ENCODE data around the gene SPDYE16. TPM values are rescaled to one million over a fixed set of nuclear protein-coding genes. Genes with fewer than 3 reads are reported as not detected.
"Not testable (repeated sequence)": the region's sequence is repeated elsewhere in the genome, so short reads cannot be mapped to it uniquely, and the experiment has no call there.

The SPDYE16 gene
- total RNA-seq, 2 experiments from 2014 or later = 0.18 to 0.25 TPM

DNA sequence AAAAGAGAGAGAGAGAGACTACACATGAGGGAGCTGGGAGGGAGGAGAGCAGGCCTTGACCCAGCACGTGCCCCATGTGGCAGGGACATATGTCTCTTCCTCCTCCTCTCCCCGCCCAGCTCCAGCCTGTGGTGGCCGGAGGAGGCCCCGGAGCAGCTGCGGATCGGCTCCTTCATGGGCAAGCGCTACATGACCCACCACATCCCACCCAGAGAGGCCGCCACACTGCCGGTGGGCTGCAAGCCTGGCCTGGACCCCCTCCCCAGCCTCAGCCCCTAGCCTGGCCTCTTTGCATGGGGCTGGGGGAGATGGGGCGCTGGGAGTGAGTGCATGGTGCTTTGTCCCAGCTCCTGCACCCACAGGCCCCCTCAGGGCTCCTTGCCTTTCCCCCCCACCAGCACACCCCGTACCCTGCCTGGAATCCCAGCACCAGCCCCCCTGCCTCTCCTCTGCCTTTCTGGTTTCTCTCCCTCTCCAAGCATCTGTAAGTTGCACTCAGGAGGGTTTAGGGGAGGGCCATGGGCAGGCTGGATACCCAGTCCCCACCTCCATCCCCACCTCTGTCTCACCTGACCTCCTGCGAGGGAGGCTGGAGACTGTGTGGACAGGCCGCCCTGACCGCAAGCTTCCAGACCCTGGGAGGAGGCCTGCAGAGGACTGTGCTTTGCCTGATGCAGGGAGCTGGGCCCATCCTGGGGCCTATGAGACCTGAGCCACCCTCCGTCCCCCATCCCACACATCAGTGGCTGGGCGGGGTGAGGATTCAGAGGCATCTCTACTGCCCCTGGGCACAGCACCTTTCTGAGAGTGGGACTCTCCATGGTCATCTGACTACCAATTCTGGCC lies 27.9 kb downstream of the SPDYE16 start:
- no peak overlapping the region for H3K27ac Mint-ChIP-seq
- no peaks in the 10 kb centered on the region for H3K9me3 Mint-ChIP-seq
- ChIA-PET CTCF (no interaction called here), POLR2A (no interaction called here)
- DNase-seq = no peak
- no peaks in the 10 kb centered on the region for H3K4me1 Mint-ChIP-seq
- H3K27me3 Mint-ChIP-seq = no peaks in the 10 kb centered on the region
- H3K36me3 Mint-ChIP-seq (ENCODE audit: low read depth) = no peaks in the 10 kb centered on the region
- no peak overlapping the region for H3K4me3 Mint-ChIP-seq

DNA sequence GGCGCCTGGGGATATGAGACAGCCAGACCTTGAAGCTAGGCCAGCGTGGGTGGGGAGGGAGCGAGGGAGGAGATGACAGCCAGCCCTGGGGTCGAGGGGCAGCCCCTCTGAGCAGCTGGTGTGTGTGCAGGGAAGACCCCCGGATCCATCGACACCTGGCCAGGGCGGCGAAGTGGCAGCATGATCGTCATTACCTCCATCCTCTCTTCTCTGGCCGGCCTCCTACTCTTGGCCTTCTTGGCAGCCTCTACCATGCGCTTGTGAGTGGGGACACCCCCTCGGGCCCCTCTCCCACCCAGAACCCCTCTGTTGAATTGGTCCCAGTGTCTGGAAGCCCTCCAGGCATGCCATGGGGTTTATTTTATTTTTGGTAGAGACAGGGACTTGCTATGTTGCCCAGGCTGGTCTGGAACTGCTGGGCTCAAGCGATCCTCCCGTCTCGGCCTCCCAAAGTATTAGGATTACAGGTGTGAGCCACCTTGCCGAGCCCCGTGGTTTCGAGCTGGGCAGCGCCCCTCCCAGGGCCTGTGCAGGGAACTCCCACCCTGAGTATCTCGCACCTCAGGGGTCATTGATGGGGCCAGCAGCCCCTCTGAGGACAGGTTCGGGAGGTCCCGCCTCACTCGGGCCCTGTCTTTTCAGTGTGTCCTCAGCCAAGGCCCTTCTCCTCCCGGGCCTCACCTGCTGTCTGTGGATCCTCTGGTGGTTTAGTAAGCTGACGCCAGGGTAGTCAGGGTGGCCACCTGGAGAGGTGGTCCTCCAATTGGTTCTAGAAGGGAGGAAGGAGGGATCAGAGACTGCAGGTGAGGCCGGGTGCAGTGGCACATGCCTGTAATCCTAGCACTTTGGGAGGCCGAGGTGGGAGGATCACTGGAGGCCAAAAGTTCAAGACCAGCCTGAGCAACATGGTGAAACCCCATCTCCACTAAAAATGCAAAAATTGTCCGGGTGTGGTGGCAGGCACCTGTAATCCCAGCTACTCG lies 29.0 kb downstream of the SPDYE16 start:
- no peak overlapping the region for H3K4me3 Mint-ChIP-seq
- H3K9me3 Mint-ChIP-seq = no peaks in the 10 kb centered on the region
- POLR2A ChIA-PET = no interaction called here
- H3K27me3 Mint-ChIP-seq = no peaks in the 10 kb centered on the region
- H3K27ac Mint-ChIP-seq = no peak overlapping the region
- no peak for DNase-seq
- peaks cover 2% of the 10 kb centered on the region for H3K4me1 Mint-ChIP-seq
- H3K36me3 Mint-ChIP-seq (ENCODE audit: low read depth) = no peaks in the 10 kb centered on the region
- CTCF ChIA-PET = no interaction called here

DNA sequence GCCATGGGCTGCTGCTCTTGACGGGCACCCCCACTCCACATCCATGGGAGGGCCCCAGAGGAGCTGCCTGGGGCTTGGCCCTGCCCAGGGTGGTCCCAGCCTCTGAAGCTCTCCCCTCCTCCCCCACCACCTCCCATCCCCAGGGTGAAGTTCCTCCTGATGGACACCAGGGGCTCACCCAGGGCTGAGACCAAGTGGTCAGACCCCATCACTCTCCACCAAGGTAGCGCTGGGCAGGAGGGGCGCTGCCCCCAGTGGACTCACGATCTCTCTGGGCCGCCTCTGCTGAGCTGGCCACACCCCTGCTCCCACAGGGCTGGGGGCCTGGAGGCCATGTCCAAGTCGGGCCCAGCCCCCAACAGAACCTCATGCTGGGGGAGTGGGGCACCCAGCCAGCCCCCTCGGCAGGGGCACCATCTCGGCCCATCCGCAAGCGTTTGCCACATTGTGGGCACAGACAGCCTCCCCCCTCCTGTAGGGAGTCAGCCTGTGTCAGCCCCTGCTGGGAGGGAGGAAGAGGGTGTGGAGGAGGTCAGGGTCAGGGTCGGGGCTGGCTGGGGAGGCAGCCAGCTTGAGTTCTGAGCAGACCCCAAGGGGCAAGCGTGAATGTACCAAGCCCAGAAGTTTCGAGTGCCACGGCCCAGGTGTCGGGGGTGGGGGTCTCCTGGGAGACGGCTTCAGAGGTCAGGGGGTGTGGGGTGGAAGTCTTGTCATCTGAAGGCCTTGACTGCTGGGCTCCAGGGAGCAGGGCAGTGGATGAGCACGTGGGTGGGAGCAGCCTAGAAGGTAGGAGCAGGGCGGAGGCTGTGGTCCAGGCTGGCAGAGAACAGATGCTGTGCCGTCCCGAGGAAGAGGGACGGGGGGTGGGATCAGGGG lies 29.9 kb downstream of the SPDYE16 start:
- Mint-ChIP-seq H3K27me3 (no peaks in the 10 kb centered on the region), H3K4me3 (no peak overlapping the region), H3K36me3 (ENCODE audit: low read depth) (no peaks in the 10 kb centered on the region), H3K9me3 (no peaks in the 10 kb centered on the region), H3K4me1 (peaks cover 2% of the 10 kb centered on the region), H3K27ac (no peak overlapping the region)
- DNase-seq = no peak
- CTCF ChIA-PET = no interaction called here
- POLR2A ChIA-PET = no interaction called here

DNA sequence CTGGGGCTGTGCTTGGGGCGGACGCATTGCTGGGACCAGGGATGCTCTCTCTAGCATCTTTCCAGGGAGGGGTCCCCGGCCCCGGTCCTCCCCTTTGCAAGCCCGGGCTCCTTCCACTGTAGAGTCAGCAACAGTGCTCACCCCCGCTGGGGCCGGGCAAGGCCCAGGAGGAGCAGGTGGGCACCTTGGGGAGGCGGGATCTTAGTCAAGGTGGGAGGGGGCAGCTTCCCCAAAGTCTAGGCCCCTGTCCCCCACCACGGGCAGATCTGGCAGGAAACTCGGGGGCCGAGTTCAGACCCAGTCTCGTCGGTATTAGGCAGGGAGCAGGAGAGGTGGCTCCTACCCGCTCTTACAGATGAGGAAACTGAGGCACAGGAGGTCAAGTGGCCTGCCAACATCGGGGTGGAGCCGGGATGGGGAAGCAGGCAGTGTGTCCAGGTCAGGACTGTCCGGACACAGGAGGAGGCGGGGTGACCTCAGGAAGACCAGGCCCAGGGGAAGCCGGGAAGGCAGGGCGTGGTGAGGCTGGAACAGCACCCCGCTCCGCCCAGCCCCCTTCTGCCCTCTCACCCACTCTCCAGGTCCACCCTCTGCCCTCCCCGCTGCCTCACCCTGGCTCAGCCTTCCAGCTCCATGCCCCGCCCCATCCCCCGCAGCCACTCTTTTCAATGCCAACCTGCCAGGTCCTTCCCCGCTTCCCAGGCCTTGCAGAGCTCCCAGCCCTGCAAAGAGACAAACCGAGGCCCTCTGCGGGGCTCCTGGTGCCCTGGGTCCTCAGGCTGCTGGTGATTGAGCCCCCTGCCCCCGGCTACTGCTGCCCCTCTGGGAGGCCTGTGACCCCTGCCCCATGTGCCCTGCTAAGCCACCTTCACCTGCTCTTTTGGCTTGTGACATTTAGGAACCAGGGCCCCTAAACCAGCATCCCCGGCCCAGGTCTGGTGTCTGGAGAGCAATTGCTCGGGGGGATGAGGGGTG lies 30.9 kb downstream of the SPDYE16 start:
- H3K36me3 Mint-ChIP-seq (ENCODE audit: low read depth); H3K4me3 Mint-ChIP-seq; CTCF ChIA-PET; H3K9me3 Mint-ChIP-seq; H3K4me1 Mint-ChIP-seq; POLR2A ChIA-PET; H3K27me3 Mint-ChIP-seq; H3K27ac Mint-ChIP-seq; DNase-seq: not testable (repeated sequence)

DNA sequence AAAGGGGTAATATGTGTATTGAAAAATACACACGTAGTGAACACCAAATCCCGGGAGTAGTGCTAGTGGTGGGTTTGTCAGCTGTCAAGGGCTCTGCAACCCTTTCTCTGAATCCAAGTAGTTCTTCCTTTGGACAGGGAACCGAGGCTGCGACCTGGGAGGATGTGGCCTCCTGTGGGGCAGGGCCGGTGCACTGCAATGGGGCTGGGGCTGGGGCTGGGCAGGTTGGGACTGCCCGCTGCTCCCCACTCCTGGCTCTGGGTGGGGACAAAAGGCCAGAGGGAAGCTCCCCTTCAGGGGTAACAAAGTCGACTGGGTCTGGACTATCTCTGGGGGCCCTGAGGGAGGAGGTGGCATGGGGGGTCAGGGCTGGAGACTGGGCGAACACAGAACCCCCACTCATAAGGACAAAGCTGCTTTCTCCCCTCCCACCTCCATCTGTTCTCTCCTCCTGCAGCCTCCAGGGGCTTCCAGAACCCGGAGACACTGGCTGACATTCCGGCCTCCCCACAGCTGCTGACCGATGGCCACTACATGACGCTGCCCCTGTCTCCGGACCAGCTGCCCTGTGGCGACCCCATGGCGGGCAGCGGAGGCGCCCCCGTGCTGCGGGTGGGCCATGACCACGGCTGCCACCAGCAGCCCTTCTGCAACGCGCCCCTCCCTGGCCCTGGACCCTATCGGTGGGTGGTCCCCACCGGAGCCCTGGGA lies 31.7 kb downstream of the SPDYE16 start:
- H3K27me3 Mint-ChIP-seq; H3K27ac Mint-ChIP-seq; POLR2A ChIA-PET; H3K9me3 Mint-ChIP-seq; H3K36me3 Mint-ChIP-seq (ENCODE audit: low read depth); H3K4me1 Mint-ChIP-seq; DNase-seq; H3K4me3 Mint-ChIP-seq; CTCF ChIA-PET: not testable (repeated sequence)

DNA sequence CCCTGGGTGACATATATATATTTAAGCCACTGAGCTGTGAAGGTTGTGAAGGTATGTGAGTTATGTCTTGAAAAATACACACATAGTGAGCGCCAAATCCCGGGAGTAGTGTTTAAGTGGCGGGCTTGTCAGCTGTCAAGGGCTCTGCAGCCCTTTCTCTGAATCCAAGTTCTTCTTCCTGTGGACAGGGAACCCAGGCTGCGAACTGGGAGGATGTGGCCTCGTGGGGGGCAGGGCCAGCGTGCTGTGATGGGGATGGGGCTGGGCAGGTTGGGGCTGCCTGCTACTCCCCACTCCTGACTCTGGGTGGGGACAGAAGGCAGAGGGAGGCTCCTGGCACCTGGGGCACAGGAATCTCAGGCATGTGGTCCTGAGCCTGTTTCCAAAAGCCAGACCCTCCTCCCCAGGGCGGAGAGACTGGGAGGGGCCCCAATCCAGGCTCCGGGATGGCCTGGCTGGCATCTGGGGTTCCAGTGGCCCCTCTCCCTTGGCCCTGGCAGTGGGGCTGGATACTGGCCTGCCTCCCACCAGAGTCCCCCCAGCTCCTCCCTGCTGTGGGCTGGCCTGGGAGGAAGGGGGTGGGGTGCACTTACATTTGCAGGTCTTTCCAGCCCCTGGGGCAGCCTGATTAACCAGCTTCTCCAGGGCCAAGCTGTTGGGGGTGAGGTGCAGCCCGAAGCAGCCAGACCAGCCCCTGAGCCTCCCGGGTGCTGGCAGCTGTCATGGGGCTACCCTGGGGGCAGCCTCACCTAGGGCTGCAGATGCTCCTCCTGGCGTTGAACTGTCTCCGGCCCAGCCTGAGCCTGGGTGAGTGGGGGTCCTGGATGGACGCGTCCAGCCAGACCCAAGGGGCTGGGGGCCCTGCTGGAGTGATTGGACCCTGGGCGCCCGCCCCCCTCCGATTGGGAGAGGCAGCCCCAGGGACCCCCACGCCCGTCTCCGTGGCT lies 32.9 kb downstream of the SPDYE16 start, which contains the start of gene UPK3B:
TSS of gene UPK3B (plus strand) at position 622 of the 947 bp plus-strand sequence. CDS start at position 723, 101 bp downstream.
- H3K27me3 Mint-ChIP-seq = no peaks in the 10 kb centered on the region
- peaks cover 2% of the 10 kb centered on the region for H3K4me1 Mint-ChIP-seq
- no peak within 1 kb of the TSS for H3K4me3 Mint-ChIP-seq
- no peak within 1 kb of the TSS for H3K27ac Mint-ChIP-seq
- CTCF ChIA-PET = no interaction called here
- POLR2A ChIA-PET = no interaction called here
- H3K9me3 Mint-ChIP-seq = no peaks in the 10 kb centered on the region
- H3K36me3 Mint-ChIP-seq (ENCODE audit: low read depth) = no peaks in the 10 kb centered on the region
- no peak for DNase-seq

DNA sequence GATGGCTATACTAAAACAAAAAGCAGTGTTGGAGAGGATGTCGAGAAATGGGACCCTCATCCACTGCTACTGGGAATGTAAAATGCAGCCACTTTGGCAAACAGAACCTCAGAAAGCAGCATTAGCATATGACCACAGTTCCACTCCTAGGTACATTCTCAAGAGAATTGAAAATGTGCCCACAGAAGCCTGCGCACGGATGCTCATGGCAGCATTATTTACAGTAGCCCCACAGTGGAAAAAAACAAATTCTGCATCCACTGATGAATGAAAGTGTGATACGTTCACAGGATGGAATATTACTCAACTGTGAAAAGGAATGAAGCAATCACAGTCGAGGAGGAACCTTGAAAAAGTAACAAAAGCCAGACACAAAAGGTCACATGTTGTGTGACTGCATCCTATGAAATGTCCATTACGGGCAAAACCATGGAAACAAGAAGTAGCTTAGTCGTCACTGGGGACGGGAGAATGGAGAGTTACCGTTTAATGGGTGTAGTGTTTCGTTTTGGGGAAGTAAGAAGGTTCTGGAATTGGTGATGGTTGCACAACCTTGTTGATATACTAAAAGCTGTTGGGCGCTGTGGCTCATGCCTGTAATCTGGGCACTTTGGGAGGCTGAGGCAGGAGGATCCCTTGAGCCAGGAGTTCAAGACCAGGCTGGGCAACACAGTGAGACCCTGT lies 35.2 kb downstream of the SPDYE16 start:
- H3K27me3 Mint-ChIP-seq = no peaks in the 10 kb centered on the region
- no peak for DNase-seq
- no peaks in the 10 kb centered on the region for H3K9me3 Mint-ChIP-seq
- ChIA-PET CTCF (no interaction called here), POLR2A (no interaction called here)
- peaks cover 2% of the 10 kb centered on the region for H3K4me1 Mint-ChIP-seq
- no peak overlapping the region for H3K4me3 Mint-ChIP-seq
- H3K36me3 Mint-ChIP-seq (ENCODE audit: low read depth) = peaks cover 3% of the 10 kb centered on the region
- no peak overlapping the region for H3K27ac Mint-ChIP-seq

DNA sequence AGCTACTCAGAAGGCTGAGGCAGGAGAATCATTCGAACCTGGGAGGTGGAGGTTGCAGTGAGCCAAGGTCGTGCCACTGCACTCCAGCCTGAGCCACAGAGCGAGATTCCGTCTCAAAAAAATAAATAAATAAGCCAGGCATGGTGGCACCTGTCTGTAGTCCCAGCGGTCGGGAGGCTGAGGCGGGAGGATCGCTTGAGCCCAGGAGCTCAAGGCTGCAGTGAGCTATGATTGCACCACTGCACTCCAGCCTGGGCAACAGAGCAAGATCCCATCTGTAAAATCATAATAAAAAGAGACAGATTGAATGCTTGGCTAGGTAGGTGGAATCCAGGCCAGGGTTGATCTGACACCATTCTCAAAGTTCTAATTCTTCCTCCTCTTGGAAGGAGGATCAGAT lies 36.5 kb downstream of the SPDYE16 start:
- H3K36me3 Mint-ChIP-seq (ENCODE audit: low read depth); POLR2A ChIA-PET; H3K9me3 Mint-ChIP-seq; DNase-seq; H3K4me1 Mint-ChIP-seq; H3K4me3 Mint-ChIP-seq; H3K27me3 Mint-ChIP-seq; CTCF ChIA-PET: not testable (repeated sequence)
- peak overlapping the region; percentile 19 for H3K27ac Mint-ChIP-seq

DNA sequence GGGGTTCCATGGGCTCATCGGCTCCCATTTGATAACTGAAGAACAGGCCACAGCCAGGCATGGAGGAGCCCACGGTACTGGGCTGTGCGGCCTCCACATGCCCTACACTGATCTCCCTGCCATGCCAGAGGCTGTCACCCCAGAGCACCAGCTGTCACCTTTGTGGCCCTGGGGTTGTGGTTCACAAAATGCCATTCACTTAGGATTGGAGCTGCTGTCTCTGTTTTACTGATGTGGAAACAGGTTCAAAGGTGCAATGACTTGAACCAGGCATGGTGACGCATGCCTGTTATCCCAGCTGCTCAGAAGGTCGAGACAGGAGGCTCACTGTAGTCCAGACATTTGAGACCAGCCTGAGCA lies 37.0 kb downstream of the SPDYE16 start:
- Mint-ChIP-seq H3K27me3 (no peaks in the 10 kb centered on the region), H3K4me1 (peaks cover 2% of the 10 kb centered on the region), H3K4me3 (no peak overlapping the region), H3K9me3 (no peaks in the 10 kb centered on the region), H3K36me3 (ENCODE audit: low read depth) (peaks cover 9% of the 10 kb centered on the region), H3K27ac (no peak overlapping the region)
- no peak for DNase-seq
- CTCF ChIA-PET = no interaction called here
- POLR2A ChIA-PET = no interaction called here

DNA sequence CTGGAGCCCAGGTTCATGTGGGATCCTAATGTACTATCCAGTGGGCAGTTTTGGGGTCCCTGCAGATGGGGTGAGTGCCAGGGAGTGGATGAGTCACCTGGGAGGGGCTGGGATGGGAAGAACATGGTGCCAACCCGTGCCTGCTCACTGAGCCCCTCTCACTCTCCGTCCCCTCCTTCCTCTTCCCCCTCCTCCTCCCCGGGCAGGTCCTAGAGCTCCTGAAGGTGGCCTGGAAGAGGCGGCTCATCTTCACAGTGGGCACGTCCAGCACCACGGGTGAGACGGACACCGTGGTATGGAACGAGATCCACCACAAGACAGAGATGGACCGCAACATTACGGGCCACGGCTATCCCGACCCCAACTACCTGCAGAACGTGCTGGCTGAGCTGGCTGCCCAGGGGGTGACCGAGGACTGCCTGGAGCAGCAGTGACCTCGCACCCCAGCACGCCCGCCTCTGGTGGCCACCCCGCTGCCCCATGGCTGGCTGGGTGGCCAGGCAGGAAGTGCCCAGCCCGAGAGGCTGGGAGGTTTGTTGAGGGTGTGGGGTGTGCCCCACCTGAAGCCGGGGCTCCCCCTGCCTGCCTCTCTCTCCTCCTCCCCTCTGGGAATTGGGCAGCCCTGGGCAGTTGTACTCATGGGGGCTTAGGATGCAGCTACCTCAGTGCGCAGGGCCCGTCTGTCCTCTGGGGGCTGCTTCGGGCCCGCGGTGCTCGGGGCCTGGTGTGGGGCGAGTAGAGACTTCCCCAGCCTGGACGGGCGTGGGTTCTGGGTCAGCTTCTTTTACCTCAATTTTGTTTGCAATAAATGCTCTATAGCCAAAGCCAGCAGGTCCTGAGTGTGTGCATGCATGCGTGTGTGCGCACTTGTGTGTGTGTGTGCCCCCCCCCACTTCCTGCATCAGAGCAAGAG lies 37.7 kb downstream of the SPDYE16 start:
- POLR2A ChIA-PET = no interaction called here
- H3K36me3 Mint-ChIP-seq (ENCODE audit: low read depth) = peaks cover 9% of the 10 kb centered on the region
- no peak overlapping the region for H3K4me3 Mint-ChIP-seq
- H3K27me3 Mint-ChIP-seq = no peaks in the 10 kb centered on the region
- CTCF ChIA-PET = no interaction called here
- H3K4me1 Mint-ChIP-seq = peaks cover 2% of the 10 kb centered on the region
- no peak overlapping the region for H3K27ac Mint-ChIP-seq
- DNase-seq = no peak
- no peaks in the 10 kb centered on the region for H3K9me3 Mint-ChIP-seq
